HG02763 (cell line): Measurements from ENCODE around the gene SMAD6.
"Not testable (repeated sequence)": the region's sequence is repeated elsewhere in the genome, so short reads cannot be mapped to it uniquely, and the experiment has no call there.

Experiments
- ATAC-seq: cut with Tn5 transposase; IDR thresholded peaks from one replicate; pipeline ENCODE4 v1.9.1; 2021; ENCODE audit warnings: mild to moderate bottlenecking, moderate library complexity; ENCODE audit not compliant: unreplicated experiment

The SMAD6 gene

DNA sequence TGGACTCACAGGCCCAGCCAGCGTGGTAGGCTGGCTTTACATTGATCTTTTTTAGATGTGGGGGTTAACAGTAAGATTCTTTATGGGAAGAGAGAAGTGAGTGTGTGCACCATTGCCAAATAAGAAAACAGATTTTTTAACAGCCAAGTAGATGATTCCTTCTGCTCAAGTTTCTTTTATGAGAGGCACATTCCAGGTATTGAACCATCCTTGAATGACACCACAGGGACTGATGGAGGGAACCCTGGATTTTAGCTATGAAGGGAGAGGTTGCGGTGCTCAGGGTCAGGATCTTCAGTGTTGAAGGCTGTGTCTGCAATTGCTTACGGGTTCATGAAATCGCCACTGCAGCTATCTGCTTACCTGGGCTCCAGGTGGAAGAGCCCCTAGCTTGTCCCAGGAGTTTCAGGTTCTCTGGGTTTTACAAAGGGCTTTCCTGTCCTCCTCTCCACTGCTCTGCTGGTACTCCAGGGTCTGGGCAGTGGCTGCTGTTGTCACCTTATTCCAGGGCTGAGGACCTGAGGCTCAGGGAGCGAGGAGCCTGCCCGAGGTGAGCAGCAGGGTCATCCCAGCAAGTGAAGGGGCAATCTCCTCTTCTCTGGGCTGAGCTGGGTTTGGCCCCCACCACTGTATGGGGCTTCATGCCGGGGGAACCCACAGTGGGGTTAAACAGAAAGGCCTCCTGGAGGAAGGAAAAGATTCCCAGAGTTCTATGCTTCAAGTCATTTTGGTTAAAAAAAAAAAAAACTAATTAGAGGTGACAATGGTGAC lies 53.4 kb downstream of the SMAD6 start:
- no peak for ATAC-seq

DNA sequence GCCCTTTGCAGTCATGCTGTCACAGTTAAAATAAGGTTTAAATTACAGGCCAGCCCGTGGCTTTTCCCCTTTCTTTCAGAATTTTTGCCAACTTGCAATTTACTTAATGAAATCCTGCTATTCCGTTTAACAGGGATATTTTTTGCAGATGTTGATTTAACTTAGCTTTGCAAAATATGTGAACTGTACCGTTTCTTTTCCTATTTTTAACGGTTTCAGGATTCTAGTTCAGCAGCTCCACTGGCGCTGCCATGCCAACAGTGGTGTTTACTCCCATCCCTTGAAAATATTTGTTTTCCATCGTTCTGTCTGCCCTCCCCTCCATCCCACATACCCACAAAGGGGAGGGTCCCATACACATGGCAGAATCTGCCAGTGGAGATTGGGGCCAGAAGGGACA lies 54.3 kb downstream of the SMAD6 start:
- ATAC-seq = no peak

DNA sequence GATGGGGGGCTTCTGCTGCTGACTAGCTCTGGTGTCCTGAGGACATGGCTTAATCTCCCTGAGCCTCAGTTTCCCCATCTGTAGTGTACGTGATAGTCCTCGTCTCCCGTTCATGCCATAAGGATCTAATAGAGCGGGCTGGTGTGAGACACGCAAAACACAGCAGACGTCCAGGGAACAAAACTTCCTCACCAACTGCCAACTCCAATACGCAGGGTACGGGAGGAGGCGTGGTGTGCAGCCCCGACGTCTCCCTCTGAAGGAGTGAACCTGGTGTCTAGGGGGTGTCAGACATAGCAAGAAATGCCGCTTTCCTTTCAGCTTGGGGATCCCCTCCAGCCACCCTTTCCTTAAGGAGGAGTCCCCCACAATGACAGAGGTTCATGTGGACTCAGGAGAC lies 55.0 kb downstream of the SMAD6 start:
- no peak for ATAC-seq

DNA sequence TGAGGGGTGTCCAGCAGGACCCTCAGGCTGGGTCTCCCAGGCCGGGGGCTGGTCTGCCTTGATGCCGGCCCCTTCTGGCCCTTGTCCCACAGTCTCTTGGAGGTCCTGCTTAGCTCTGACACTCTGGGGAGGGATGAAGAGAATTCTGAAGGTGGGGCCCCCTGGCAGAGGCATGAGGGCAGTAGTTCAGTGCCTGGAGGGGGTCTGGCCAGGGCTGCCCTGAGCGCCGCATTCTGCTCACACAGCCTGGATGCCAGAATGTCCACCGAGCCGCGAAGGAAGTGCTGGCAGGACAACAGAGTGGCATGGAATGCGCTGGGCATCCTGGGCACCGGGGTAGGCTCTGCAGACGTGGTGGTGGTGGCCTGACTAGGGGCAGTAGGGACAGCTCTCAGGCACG lies 55.5 kb downstream of the SMAD6 start:
- ATAC-seq = no peak

DNA sequence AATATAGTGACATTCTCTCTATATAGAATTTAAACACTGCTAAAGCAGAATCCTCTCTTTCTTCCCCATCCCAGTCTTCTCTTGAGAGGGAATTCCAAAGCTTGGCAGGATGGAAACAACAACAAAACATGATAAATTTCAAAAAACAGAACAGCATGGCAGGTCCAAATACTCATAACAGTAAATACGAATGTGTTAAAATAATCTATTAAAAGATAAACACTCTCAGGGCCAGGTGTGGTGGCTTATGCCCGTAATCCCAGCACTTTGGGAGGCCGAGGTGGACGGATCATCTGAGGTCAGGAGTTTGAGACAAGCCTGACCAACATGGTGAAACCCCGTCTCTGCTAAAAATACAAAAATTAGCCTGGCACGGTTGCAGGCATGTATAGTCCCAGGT lies 56.2 kb downstream of the SMAD6 start:
- not testable (repeated sequence) for ATAC-seq

DNA sequence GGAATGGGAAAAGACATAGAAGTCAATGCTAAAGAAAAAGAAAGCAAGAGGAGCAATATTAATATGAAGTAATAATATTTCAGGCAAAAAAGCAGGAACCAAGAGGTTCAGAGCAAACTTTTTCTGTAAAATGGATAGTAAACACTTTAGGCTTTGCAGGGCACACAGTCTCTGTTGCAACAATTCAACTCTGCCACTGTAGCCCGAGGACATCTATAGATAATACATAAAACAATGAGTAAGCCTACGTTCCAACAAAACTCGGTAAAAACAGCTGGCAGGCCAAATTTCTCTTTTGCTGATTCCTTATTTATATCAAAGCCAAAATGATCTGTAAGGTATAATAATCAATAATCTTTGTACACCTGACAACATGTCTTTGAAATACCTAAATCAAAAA lies 56.8 kb downstream of the SMAD6 start:
- ATAC-seq = no peak

DNA sequence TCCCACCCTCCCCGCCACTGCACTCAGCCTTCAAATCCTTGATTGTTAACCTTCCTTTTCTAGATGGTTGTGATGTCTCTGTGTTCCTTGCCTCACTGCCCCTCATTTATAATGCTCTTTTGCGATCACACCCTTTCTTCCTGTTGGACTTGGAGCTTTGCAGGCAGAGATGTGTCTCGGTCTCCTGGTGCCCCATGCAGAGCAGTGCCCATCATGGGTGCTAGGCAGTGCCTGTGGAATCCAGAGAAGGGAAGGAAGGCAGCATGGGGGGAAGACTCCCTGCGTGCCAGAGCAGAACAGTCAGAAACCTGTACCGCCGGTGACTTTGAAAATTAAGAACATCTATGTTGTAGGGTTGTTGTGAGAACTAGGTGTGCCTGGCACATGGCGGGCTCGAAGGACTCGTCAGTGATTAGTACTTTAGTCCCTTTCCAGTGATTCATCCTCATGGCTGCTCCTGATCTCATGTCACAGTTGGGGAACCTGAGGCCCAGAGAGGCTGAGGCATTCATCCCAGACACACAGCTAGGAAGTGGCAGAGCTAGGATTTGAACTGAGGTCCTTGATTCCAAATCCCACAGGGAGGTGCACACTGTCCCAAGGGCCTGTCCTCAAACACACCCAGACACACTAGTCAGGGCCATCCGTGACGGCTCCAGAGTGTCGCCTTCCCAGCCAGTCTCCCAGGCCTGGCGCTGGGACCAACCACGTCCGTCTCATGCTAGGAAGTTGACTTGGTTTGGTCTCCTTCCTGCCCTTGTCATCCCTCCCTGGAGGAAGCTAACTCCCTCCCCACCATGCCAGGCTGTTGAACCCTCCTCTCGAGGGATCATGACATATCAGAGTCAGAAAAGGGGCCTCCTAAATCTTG lies 58.3 kb downstream of the SMAD6 start:
- no peak for ATAC-seq

DNA sequence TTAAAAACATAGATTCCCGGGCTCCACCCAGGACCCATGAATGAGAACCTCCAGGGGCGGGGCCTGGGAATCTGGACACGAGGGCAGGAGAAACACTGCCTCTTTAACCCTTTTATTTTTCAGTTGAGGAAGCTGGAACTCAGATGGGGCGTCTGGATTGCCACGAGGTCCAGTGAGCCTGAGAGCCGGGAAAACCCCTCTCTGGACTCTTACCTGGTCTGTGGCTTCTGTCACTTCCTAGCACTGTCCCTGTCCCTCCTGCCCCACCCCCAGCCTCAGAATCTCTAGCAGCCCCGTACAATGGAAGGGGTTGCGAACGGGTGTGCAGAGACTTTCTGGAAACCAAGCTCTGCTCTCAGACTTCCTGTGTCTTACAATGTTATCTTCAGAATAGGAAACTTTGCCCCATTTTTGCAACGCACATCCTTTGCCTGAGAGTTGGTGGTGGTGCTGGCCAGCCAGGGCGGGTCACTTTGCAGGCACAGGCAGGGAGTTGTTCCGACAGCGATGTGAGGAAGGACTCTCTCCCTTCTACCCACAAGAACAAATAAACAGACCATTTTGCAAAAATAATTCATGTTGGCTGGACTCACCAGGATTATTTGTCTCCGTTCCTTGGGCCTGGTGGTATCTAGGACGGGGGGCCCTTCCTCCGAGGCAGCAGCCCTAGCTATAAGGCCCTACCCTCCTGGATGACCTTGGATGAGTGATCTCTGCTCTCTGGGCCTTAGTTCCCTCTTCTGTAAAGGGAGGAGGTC lies 59.1 kb downstream of the SMAD6 start:
- ATAC-seq = no peak

DNA sequence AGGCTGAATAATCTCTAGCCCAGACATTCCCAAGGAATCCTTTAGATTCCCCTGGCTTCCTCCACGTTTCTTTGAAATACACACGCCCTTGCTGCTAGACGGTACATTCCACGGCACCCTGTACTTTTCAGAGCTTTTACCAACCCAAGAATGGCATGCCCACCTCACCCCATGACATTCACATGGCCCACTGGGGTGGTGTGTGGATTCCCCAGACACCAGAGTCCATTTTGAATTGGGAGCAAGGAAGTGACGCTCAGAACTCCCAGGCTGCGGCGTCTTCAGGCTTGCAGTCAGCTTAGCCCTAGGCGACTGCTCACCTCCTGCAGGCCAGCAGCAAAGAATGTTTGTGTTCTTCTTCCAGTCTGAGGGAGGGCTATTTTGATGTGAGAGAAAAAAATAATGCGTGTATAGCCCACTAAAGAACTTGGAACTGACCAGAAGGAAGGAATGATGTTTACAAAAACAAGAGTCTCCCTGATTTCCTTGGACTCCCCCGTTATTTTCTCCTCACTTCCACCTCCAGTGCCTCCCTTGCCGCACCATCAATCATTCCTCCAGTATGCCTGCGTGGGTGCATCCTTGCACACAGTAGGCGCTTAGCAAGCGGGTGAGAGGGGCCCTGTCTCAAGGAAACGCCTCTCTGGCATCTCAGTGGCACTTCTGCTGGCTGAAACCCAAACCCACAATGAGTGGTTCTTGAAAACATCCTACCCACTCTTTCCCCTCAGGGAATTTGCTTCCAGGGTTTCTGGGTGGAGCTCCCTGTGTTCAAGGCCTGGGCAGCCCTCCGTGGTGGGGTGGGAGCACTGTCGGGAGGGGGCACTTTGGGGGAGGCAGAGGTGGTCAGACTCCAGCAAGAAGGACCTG lies 59.9 kb downstream of the SMAD6 start:
- no peak for ATAC-seq

DNA sequence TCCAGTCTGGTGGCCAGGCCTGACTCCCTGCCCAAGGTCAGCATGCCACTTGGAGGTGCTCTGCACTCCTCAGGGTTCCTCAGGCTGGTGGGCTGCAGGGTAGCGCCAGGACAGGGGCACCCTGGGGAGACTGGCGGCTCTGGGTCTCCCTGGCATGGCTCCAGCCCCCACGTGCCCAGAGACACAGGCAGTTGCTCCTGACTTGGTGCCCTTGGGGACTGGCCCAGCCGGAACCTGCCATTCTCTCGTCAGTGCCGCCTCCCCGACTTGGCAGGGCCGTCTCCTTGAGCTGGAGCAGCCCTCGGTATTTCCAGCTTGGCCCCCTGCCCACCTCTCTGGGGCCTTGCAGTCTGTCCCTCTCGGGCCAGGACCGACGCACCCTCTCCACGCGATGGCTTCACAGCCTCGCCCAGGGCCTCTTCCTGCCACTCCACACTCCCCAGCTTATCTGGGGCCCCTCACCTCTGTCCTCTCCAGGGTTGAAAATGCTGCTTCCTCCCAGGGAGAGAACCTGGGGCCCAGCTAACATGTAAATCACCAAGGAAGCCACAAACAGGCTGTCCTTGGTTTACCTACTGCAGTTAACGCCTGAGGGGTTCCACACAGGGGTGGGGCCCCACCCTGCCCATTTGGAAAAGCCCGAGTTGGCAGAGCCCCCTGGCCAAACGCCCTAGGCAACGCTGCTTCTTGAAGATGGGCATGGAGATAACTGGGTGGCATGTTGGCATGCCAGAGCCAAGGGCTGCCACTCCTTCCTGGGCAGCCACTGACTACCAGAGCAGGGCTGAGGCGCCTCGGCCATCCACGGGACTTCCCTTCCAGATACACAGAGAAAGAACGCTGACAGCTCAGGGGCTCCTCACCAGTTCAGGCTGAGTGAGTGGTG lies 61.4 kb downstream of the SMAD6 start:
- ATAC-seq = no peak

DNA sequence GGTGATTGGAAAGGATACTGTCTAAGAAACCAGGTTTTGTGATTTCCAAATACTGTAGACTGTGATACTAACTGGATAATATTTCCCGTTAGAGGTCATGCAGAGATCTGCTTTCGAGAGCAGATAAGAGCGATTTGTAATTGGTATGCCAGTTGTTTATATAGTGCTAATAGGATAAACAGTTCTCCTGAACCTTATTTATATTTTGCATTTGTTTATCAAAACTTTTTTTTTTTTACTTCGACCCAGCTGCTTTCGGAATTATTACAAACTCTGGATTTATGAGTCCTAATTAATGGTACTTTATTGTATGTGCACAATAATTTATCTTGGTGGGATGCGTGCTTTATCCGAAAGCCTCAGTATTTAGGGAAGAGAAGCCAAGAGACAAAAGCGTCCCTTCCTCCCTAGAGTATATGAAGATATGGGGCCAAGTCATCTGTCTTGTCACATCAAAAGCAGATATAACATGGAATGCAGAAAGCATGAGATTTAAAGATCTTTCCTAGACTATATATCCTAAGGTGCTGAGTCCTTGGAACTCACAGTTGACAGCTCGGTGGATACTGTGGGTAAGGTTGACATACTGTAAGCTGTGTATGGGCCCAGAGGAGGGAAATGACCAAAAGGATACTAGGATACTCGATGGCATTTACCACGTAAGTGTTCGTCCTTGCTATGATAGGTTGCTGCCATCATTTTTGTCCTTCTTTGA lies 62.2 kb downstream of the SMAD6 start:
- ATAC-seq = no peak

DNA sequence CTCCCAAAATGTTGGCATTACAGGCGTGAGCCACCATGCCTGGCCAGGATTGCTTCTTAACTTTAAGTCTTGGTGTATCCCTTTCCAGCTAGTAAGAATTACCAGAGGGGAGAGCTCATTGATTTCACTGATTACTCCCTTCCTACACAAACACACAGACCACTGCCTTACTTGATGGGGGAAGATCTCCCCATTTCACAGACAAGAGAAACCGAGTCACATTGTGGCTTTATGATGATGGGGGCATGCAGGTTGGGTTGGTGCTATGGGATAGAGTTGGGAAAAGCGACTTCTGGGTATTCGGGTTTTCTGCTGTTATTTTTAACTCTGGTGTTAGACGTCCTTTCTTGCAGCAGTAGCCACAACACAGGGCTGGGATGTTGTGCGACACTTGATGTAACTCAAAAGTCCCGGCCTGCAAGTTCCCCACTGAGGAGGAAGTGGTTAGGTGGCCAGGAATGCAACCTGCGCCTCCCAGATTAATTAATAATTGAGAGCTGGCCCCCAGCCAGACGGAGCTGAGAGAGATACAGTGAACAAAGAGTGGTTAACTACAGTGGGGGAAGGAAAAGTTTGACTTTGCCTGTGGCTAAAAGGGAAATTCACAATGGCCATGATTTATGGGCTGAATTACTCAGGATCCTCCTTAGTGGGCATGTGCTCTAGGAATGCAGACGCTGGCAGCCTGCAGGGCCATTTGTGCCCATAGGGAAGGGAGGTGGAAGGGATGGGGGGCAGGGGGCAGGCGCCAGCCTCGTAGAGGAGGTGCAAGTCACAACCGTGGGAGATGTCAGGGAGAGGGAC lies 63.6 kb downstream of the SMAD6 start:
- peak; percentile 70 for ATAC-seq

DNA sequence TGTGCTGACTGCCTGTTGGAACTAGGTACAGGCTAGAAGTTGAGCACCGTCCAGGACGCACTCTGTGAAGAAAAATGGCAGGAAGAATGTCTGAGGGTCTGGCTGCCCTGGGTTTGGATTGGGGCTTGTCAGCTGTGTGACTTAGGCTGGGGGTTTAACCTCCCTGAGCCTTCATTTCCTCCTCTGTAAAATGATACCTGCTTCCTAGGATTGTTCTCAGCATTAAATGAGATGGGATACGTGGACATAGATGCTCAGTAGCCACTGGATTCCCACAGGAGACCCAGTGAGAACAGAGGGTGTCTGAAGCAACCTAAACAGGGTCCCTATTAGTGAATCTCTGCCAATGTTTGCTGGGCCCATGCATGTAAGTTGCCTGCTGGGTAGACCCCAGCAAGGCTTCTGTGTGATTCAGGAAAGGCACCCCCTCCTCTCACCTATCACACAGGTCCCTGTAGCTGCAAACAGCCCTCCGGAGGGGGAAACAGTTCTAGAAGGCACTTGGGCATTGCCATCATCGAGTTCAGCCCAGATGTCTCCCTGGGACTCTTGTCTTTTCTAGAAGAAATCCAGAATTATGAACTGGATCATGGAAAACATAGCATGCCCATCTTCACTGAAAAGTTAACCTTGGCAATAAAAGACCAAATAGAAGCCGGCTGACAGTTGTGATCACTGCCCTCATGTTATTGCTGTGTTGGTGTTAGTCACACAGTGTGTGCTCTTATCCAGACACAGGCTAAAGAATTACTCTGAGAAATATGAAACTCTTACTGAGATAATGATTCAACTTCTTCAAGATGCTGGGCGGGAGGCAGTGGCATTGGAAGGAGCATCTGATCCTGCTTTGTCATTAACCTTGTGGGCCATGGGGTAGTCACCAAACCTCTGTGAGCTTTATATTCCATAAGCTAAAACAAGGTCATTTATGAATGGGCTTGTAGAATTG lies 64.5 kb downstream of the SMAD6 start:
- no peak for ATAC-seq

DNA sequence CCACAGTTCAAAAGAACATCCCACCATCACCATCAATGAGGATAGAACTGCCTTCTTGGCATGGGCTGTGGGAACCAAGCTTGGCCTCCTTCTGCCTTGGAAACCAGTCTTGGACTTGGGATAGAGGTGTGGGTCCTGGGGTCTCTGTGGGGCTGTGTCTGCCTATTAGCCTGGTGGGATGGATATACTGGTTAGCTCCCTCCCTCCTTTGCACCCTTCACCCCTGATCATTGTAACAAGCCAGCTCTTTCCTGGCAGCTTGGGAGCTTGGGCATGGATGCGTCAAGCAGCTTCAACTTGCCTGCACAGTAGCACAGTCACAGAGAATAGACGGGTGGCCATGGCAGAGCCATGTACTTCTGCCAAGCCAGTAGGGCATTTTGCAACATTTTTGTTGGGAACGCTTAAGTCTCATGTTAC lies 65.2 kb downstream of the SMAD6 start:
- ATAC-seq = no peak

DNA sequence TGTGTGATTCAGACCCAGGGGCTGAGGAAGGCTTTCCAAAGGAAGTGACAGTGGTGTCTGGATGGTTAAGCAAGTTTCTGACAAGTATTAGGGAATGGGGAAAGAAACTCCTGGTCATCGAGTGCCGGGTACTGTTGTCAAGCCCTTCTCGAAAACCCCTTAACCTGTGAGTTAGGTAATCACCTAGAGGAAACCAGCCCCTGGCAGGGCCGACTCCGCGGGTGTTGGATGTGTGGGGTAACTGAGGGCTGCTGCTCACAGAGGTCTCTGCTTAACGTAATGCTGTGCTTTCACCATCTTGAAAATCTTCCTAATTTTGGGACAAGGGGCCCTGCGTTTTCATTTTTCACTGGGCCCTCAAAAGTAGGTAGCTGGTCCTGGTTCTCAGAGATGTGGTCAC lies 67.0 kb downstream of the SMAD6 start:
- no peak for ATAC-seq

DNA sequence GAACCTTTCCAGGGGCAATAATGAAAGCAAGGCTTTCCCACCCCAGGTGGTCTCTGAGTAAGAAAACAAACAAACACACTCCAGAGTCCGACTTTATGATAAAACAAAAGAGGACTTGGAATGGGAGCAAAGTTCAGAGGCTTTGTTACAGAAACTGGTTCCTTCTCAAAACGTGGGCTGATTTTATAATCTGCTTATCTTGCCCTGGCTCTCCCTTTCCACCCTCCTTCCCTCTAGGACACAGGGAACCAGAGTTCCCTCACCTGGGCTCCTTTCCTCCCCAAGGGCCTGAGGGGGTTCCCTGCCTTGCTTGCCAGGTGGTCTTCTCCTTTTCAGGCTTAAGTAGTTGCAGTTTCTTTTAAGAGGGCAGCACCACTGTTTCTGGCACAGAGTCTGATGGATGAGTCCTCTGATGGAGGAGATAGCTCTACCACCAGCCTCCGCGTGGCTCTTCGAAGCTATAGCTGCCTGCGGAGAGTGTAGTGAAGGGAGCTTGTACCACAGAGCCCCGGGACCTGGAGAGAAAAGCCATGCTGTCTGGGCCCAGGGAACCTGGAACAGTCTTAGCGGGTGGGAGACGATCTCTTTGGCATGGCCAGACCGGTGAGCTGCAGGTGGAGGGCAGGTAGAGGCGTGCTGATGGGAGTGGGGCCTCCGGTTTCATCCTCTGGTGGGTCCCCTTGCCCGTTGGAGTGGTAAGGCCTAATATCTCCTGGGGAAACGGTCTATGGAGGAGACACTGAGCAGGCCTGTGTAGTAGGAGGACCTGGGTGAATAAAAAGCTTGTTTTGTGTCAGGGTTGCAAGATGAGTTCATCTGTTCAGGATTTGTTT lies 68.7 kb downstream of the SMAD6 start:
- no peak for ATAC-seq
